RWPE2 (cell line): Measurements from ENCODE around the gene SAP25.

Experiments
- ATAC-seq: fragments of 200-7000 bp; cut with Tn5 transposase; 3 replicates; pipeline ENCODE4 v1.9.1; 2021; ENCODE audit warnings: low read depth
- DNase-seq: peaks from one replicate; pipeline ENCODE4 v3.0.0-alpha.2; 2020; ENCODE audit warnings: low spot score
- H3K27ac ChIP-seq: fragments of 450-650 bp; 2 replicates; pipeline ENCODE4 v1.5.1; 2017; ENCODE audit warnings: mild to moderate bottlenecking; ENCODE audit not compliant: poor library complexity, severe bottlenecking
- H3K27me3 ChIP-seq: fragments of 250-450 bp; sonication (Bioruptor Pico); 2 replicates; pipeline ENCODE4 v1.5.1; 2021; ENCODE audit warnings: mild to moderate bottlenecking, moderate library complexity; ENCODE audit not compliant: insufficient read depth, poor library complexity, severe bottlenecking
- H3K36me3 ChIP-seq: fragments of 250-450 bp; sonication (Bioruptor Pico); 2 replicates; pipeline ENCODE4 v1.5.1; 2020; ENCODE audit warnings: low read depth, mild to moderate bottlenecking, moderate library complexity
- H3K4me1 ChIP-seq: fragments of 250-450 bp; sonication (Bioruptor Pico); 2 replicates; pipeline ENCODE4 v1.5.1; 2021; ENCODE audit warnings: mild to moderate bottlenecking, moderate library complexity; ENCODE audit not compliant: insufficient read depth, poor library complexity, severe bottlenecking
- H3K4me3 ChIP-seq: fragments of 250-450 bp; sonication (Bioruptor Pico); 2 replicates; pipeline ENCODE4 v1.5.1; 2021; ENCODE audit warnings: mild to moderate bottlenecking, moderate library complexity; ENCODE audit not compliant: severe bottlenecking
- H3K9me3 ChIP-seq: fragments of 250-450 bp; sonication (Bioruptor Pico); 2 replicates; pipeline ENCODE4 v1.5.1; 2021; ENCODE audit warnings: mild to moderate bottlenecking, moderate library complexity; ENCODE audit not compliant: severe bottlenecking
- CTCF ChIP-seq: fragments of 450-650 bp; IDR thresholded peaks from one replicate; pipeline ENCODE4 v1.5.1; 2017; ENCODE audit warnings: mild to moderate bottlenecking, moderate library complexity; ENCODE audit not compliant: poor library complexity, severe bottlenecking

SAP25 gene

GRCh38 chr7:100570954-100571828 is 2.5 kb downstream of the SAP25 start:
- Histone ChIP-seq H3K36me3 (peaks cover 23% of the 10 kb centered on the region), H3K4me3 (no peak overlapping the region), H3K27me3 (peaks cover 4% of the 10 kb centered on the region), H3K27ac (no peak overlapping the region), H3K9me3 (no peaks in the 10 kb centered on the region), H3K4me1 (peaks cover 4% of the 10 kb centered on the region)
- TF ChIP-seq CTCF, result no peak
- no peak for DNase-seq
- ATAC-seq, result no peak

- TF ChIP-seq CTCF, result peak; percentile 12
- peak; percentile 24; the same call in 2 of the 3 replicates for ATAC-seq
- H3K9me3 ChIP-seq, result no peaks in the 10 kb centered on the region
- H3K36me3 ChIP-seq, result peaks cover 3% of the 10 kb centered on the region; the same call in 1 of the 2 replicates
- H3K4me3 ChIP-seq, result no peak overlapping the region
- H3K27ac ChIP-seq, result no peak overlapping the region
- DNase-seq, result no peak
- peaks cover 4% of the 10 kb centered on the region for H3K27me3 ChIP-seq
- peaks cover 4% of the 10 kb centered on the region for H3K4me1 ChIP-seq
Measured at GRCh38 chr7:100568896-100569844, 4.5 kb downstream of the SAP25 start.

GRCh38 chr7:100568176-100568895 is 5.4 kb downstream of the SAP25 start:
- H3K4me1 ChIP-seq, result peaks cover 4% of the 10 kb centered on the region
- H3K27ac ChIP-seq, result no peak overlapping the region
- TF ChIP-seq CTCF, result no peak
- no peaks in the 10 kb centered on the region for H3K36me3 ChIP-seq
- no peaks in the 10 kb centered on the region for H3K9me3 ChIP-seq
- DNase-seq (no peak), ATAC-seq (no peak)
- H3K27me3 ChIP-seq, result peaks cover 4% of the 10 kb centered on the region
- no peak overlapping the region for H3K4me3 ChIP-seq

GRCh38 chr7:100567751-100568175 is 5.9 kb downstream of the SAP25 start:
- Histone ChIP-seq H3K27ac (no peak overlapping the region), H3K9me3 (no peaks in the 10 kb centered on the region), H3K4me1 (peaks cover 4% of the 10 kb centered on the region), H3K27me3 (peaks cover 4% of the 10 kb centered on the region), H3K36me3 (no peaks in the 10 kb centered on the region), H3K4me3 (no peak overlapping the region)
- TF ChIP-seq CTCF, result no peak
- DNase-seq, result no peak
- no peak for ATAC-seq
